H7 (cell line): Measurements from ENCODE around the gene DNAJC4. TPM values are rescaled to one million over a fixed set of nuclear protein-coding genes. Genes with fewer than 3 reads are reported as not detected.
"Not testable (repeated sequence)": the region's sequence is repeated elsewhere in the genome, so short reads cannot be mapped to it uniquely, and the experiment has no call there.

Source experiments
- DNase-seq: peaks from one replicate; pipeline ENCODE4 v3.0.0; 2012
- H3K27me3 ChIP-seq: 2 replicates; pipeline ENCODE4 v1.6.0; 2011; ENCODE audit warnings: mild to moderate bottlenecking, low read length; ENCODE audit not compliant: control insufficient read depth, insufficient read depth
- H3K36me3 ChIP-seq: replicated peaks from 2 replicates; pipeline ENCODE4 v1.5.1; 2011; ENCODE audit warnings: low read length; ENCODE audit not compliant: control insufficient read depth, insufficient read depth
- H3K4me3 ChIP-seq: 2 replicates; pipeline ENCODE4 v1.5.1; 2011; ENCODE audit warnings: low read depth, mild to moderate bottlenecking, control low read depth, low read length, moderate library complexity; ENCODE audit not compliant: insufficient read depth
- total RNA-seq: library from RNA; depleted of rRNA; stranded (reverse); fragments of >200 nt; shearing (Covaris generic); gene quantifications from 2 replicates; pipeline ENCODE4 v1.2.3, GENCODE V29; 2014

DNAJC4 gene
- total RNA-seq, 1 experiment from 2014 or later = 12.0 TPM

DNA sequence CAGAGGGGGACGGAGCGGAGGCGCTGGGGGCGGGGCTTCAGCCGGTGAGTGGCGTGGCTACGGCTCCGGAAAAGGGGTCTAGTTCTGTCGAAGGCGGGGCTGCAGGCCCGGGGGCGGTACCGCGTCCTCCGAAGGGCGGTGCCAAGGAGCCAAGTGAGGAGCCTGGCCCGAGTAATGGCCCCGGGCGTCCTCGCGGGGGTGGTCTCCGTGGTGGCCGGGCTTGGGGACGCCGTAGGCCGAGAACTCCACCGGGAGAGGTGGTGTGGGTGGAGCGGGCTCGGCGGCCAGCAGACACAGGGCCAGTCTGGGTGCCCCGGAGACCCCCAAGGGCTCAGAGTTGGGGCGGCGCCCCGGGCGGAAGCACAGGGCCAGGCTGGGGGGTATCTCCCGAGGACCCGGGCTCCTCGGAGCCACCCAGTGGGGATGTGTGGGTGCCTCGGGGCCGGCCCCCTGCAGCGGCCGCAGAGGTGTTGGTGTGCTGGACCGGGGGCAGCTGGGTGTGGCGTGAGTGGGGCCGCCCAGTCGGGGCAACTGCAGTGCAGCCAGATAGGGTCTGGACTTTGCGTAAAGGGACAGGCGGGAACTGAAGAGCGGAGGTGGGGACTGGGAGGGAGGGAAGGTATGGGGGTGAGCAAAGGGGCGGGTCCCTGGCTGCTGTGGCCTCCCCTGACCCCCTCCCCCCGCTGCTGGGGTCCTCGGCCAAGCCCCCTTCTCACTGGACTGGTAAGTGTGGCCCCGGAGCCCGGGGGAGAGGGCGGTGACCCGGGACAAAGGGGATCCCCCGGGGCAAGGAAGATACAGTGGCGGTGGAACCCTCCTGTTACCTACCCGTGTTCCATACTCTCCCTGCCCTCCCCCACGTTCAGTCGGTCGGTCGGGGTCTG is 11.4 kb downstream of the DNAJC4 start:
- no peaks in the 10 kb centered on the region for H3K27me3 ChIP-seq
- peak; percentile 92 for DNase-seq
- H3K36me3 ChIP-seq = peaks cover 18% of the 10 kb centered on the region
- peak overlapping the region; percentile 94 for H3K4me3 ChIP-seq

DNA sequence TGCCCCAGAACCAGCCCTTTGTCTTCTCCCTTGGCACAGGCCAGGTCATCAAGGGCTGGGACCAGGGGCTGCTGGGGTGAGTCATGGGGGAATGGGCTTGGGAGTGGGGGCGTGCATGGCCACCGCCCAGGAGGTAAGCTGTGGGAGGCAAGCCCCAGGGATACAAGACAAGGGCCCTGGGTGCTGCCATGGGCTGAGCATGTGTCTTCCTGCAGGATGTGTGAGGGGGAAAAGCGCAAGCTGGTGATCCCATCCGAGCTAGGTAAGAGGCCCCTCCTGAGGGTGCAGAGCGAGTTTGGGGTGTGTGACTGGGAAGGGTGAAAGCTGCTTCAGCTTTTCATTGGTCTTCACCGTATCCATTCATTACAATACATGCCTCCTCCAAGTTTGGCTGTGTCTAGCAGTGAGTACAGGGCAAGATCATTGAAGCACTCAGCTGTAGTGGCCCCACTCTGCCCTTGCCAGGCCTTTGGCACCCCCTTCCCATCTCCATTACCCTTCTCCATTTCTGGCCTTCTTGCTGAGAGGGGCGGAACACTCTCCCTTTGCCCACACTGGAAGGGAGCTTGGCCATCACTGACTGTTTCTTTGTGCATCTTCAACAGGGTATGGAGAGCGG is 13.0 kb downstream of the DNAJC4 start:
- H3K36me3 ChIP-seq = peaks cover 14% of the 10 kb centered on the region
- no peak for DNase-seq
- H3K4me3 ChIP-seq = no peak overlapping the region

DNA sequence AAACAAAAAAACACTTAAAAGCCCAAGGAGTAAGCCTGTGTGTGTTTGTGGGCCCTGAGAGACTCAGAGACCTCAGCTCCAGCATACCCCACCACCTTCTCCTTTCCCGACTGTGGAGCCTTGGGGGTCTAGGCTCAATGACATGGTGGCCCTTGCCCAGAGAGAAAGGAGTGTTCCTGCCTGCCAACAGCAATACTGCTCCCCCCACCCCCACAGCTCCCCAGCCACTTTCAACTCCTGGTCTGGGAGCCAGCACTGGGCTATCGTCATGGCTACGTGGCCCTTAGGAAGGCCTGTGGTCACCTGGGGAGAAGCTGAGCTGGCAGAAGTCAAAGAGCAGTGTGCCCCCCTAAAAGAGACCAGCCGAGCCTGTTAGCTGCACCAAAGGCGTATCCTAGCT is 13.8 kb downstream of the DNAJC4 start:
- Histone ChIP-seq H3K27me3 (no peaks in the 10 kb centered on the region), H3K4me3 (no peak overlapping the region), H3K36me3 (peaks cover 10% of the 10 kb centered on the region)
- no peak for DNase-seq

More for the DNA sequence above, 13.0 kb downstream of the DNAJC4 start:
- no peaks in the 10 kb centered on the region for H3K27me3 ChIP-seq

DNA sequence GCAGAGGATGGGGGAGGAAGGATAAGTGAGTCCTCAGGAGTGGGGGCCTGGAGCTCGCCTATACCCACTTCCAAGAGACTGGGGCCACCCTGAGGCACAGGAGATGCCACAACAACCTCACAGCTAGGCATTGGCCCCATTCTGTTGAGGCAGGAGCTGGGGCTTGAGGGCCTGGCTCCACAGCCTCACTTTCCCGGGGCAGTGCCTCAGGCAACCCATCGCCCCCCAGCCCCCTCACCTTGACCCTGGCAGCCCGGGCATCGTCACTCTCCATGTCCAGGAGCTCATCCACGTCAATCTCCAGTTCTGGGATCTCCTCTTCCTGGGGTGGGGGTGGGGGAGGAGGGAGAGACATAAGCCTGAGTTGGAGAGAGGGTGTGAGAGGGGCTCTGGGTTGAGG is 14.6 kb downstream of the DNAJC4 start:
- Histone ChIP-seq H3K36me3 (peaks cover 10% of the 10 kb centered on the region), H3K27me3 (no peaks in the 10 kb centered on the region), H3K4me3 (peak overlapping the region; percentile 95; the same call in 1 of the 2 replicates)
- no peak for DNase-seq

DNA sequence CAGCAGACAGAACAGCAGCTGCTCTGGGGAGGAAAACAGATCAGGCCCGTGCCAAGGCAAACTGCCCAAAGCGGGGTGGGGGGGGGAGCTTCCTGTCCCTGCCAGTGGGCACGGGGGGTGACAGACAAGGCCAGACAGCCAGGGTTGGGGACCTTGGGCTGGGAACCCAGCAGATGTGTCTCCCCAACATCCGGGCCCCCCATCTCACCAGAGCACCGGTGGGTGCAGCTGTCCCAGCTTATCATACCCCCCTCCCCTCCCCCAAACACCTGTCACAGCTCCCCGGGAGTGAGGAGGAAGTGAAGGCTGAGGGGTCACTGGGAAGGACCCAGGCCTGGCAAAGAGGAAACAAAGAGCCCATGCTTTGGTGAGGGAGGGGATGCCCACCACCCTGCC is 15.1 kb downstream of the DNAJC4 start:
- Histone ChIP-seq H3K4me3 (peak overlapping the region; percentile 95), H3K36me3 (peaks cover 10% of the 10 kb centered on the region), H3K27me3 (no peaks in the 10 kb centered on the region)
- no peak for DNase-seq

DNA sequence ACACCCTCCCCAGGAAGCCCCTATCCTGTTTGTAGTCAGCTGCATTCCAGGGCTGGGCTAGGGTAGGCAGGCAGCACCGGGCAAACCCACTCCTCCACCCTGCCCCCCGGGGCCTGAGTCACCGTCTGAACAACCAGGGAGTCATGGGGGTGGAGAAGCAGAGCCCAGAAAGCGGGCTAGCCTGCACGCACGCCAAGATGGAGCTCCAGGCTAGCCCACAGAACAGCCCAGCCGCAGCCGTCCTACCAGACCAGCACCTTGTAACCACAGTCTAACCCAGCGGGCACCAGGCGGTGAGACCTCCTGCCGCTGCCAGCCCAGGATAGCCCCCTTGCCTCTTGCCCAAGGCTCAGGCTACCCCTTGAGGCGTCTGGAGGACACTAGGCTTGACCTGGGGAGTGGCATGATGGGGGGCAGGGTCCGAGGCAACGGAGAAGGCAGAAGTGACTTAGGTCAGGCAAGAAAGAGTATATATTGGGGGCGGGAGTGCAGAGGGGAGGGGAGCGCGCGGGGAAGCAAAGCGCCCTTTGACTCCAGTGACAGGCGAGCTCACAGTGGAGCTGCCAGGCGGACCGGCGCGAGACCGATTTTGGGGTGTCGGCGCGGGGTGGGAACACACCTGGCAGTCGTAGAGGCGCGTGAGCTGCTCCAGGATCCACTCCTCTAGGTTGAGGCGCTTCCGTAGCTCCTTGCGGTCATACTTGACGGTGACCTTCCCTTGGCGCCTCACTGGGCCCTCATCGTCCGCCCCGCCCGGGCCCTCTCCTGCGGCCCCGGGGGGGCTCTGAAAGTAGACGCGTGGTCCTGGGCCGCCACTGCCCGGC is 15.7 kb downstream of the DNAJC4 start:
- DNase-seq = peak; percentile 77
- no peaks in the 10 kb centered on the region for H3K27me3 ChIP-seq
- peak overlapping the region; percentile 95 for H3K4me3 ChIP-seq
- H3K36me3 ChIP-seq = peaks cover 10% of the 10 kb centered on the region

DNA sequence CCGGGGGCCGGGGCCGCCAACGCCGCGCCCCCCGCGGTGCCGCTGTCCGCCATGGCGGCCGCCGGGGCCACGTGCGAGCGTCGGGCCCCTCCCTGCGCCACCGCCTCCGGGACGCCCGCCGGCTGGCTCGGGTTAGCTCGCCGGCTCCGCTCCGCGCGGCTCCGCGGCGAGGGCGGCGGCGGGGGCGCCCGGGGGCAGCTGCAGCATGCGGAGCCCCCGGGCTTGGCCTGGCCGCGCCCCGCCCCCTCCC is 16.2 kb downstream of the DNAJC4 start:
- Histone ChIP-seq H3K36me3 (peaks cover 10% of the 10 kb centered on the region), H3K4me3 (peak overlapping the region; percentile 95)
- DNase-seq, H3K27me3 ChIP-seq: not testable (repeated sequence)

DNA sequence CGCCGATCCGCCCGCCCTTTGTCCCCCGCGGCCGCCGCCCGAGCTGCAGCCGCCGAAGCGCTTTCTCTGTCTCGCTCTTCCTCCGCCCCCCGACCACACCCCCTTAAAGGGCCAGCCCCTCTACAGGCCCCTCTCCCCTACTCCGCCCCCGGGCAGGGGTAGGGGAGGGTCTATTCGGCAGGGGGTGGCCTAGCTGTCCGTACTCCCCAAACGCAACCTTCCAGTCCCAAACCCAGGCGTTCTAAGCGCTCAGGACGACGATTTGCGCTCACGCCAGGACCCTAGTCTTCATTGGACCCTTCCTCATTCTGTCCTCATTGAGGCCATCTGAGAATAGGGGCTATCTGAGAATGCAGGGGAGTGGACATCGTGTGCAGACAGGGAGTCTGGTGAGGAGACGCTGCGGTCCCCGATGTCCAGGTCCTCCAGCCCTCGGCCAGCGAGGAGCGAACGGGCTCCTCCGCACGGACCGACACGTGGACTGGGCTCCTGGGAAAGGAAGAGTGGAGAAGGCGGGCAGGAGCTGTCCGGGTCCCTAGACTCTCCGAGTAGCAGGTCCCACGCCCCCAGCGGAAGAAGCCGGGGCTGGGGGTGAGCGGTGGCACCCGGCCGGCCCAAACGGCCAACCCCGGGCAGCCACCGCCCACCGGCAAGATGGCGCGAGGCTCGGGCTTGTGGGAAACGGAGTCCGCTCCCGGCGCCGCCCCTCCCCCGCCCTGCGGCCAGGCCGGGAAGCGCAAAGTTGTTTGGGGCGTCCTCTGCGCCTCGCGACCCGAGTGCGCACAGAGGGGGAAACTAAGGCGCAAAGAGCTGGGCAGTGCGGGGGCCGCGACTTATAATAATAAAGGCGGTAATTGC is 16.8 kb downstream of the DNAJC4 start, which contains the start of gene PPP1R14B:
Gene PPP1R14B, minus strand, starts transcription at position 73 of the 858 bp plus-strand sequence. CDS start 270 bp downstream, outside the sequence.
- peaks cover 10% of the 10 kb centered on the region for H3K36me3 ChIP-seq
- H3K4me3 ChIP-seq = peak within 1 kb of the TSS; percentile 95
- H3K27me3 ChIP-seq = no peaks in the 10 kb centered on the region
- peak; percentile 100 for DNase-seq

DNA sequence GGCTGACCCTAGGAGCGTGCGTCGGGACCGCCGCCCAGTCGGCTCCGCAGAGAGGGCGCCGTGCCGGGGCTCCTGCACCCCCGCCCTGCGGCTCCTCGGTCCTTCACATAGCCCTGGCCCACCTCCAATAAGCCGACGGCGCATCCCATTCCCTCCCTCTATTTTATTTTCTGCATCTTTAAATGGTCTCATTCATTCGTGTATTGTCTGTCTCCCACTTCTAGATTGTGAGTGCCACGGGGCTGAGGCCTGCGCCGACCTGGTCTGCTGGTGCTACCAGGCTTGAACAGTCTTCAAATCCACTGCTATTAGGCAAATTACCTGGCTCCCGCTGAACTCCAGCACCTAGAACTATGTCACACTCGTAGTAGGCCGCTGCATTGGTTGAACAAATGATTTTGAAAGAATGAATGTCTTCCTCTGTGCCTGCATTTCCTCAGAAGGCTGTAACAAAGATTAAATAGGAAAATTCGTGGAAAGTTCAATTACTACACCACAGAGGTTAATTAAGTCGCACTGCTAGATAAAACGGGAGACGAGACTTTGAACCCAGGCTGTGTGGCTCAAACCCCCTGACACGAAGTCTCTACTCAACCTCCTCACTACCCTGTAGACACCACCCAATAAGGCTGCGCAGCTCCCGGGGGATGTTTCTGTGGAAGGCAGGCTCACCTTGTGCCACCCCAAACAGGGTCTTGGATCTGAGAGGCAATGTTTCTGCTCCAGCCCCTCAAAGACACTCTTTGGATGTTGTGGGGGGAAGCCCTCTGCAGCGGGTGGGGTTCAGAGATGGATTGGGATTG is 17.6 kb downstream of the DNAJC4 start:
- DNase-seq = no peak
- Histone ChIP-seq H3K36me3 (peaks cover 10% of the 10 kb centered on the region), H3K4me3 (peak overlapping the region; percentile 55), H3K27me3 (no peaks in the 10 kb centered on the region)

DNA sequence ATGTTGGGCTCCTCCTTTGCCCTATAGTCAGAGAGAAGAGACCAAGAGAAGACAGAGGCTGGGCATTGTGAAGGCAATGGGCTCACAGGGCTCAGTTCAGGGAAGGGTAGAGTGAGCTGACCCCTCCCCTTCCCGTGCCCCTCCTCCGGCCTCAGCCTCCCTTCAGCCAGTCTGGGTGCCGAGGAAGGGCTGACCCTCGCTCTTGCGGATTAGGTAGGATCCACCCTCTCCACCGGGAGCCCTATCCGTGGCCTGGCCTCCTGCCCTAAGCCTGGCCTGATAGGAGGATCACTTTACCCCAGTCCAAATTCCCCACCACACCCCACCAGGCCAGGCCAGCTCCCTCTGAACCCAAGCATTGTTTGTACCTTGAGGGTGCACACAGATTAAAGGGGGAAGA is 18.2 kb downstream of the DNAJC4 start:
- H3K36me3 ChIP-seq = peaks cover 6% of the 10 kb centered on the region
- no peaks in the 10 kb centered on the region for H3K27me3 ChIP-seq
- H3K4me3 ChIP-seq = no peak overlapping the region
- DNase-seq = peak; percentile 81

DNA sequence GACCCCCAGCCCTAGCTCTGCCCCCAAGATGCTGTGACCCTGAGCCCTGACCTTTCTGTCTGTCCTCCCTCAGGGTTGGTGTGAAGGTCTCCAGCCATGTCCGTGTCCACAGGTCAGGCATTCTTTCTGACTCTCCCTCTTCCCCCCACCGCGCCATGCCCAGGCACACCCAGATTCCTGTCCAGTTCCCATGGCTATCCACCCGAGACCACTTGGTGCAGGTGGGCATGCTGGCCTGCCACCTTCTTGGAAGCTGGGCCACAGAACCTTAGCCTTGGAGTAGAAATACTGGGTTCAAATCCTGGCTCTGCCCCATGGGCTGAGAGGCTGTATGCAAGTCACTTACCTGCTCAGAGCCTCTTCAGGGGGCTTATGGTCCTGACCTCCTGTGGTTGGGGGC is 18.7 kb downstream of the DNAJC4 start:
- no peak for DNase-seq
- H3K27me3 ChIP-seq = no peaks in the 10 kb centered on the region

DNA sequence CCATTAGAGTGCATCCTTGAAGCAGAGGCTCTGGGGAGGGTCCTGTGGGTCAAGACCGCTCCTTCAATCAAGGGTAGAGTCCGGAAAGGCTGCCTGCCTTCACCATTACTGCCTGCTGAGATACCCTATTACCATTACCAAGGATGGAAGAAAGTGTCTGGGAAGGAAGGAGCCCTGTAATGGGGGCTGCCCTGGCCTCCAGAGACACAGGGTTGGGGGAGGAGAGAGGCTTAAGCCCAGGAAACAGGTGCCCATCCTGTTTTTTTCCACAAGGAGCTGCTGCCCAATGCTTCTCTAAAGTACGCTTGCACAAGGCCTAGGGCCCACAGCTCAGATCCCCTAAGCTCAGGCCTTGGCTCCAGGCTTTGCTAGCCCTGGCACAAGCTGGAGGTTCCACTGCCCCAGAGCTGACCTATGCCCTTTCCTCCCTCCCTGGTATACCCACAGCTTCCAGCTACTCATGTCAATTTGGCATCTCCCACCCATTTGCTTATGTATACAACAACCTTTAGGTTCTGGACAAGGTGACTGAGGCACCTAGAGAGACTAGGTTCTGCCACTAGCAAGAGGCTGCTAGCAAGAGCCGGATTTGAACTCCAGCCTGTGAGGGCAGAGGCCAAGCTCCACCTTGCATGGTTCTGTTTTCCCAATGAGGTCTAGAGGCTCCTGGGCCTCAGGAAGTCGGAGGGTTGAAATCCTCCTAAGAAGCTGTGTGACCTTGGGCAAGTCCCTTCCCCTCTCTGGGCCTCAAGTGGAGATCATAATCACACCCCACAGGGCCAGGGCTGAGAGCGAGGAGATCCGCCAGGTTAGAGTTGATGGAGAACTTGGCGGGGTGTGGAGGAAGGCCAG is 19.4 kb downstream of the DNAJC4 start:
- H3K27me3 ChIP-seq = no peaks in the 10 kb centered on the region
- H3K4me3 ChIP-seq = peak overlapping the region; percentile 70; the same call in 1 of the 2 replicates
- peak; percentile 84 for DNase-seq
- no peaks in the 10 kb centered on the region; the same call in 1 of the 2 replicates for H3K36me3 ChIP-seq

More for the DNA sequence above, 18.7 kb downstream of the DNAJC4 start:
- H3K4me3 ChIP-seq = no peak overlapping the region
- H3K36me3 ChIP-seq = peaks cover 2% of the 10 kb centered on the region
